NCI-H1092 treated with DMSO at 0.1 percent for 48 hours (cell line): ENCODE results near the gene ANKIB1.
A peak's percentile ranks its signal among the peaks of the same experiment; 100 is the strongest.
"Not testable (repeated sequence)": the region's sequence is repeated elsewhere in the genome, so short reads cannot be mapped to it uniquely, and the experiment has no call there.

ENCODE experiments used
- DNase-seq: peaks from one replicate; lab custom pipeline; 2025; lab: John Stamatoyannopoulos, UW

ANKIB1 gene

GRCh38 chr7:92245487-92246359 is at the start of gene ANKIB1, which contains the start of gene KRIT1:
Gene ANKIB1 (plus strand): TSS chr7:92245974. CDS start chr7:92294979, 49,005 bp downstream.
Gene KRIT1 (minus strand): TSS chr7:92245914. CDS start chr7:92242135, 3,779 bp downstream.
- DNase-seq = peak; percentile 94

GRCh38 chr7:92200791-92201190 is 45.0 kb upstream of the ANKIB1 start:
- DNase-seq = no peak

- no peak for DNase-seq
These were observed 39.8 kb upstream of the ANKIB1 start for GRCh38 chr7:92205987-92206386.

- DNase-seq = no peak
These were observed 39.1 kb upstream of the ANKIB1 start for GRCh38 chr7:92206672-92207071.

GRCh38 chr7:92221766-92222165 is 24.0 kb upstream of the ANKIB1 start:
- no peak for DNase-seq

- no peak for DNase-seq
These were observed 18.8 kb upstream of the ANKIB1 start for GRCh38 chr7:92226981-92227380.

GRCh38 chr7:92228100-92228499 is 17.7 kb upstream of the ANKIB1 start:
- no peak for DNase-seq

- DNase-seq = no peak
These were observed 17.0 kb upstream of the ANKIB1 start for GRCh38 chr7:92228742-92229141.

GRCh38 chr7:92230547-92230946 is 15.2 kb upstream of the ANKIB1 start:
- DNase-seq = no peak

GRCh38 chr7:92242972-92243371 is 2.8 kb upstream of the ANKIB1 start:
- no peak for DNase-seq

- peak; percentile 38 for DNase-seq
These were observed 827 bp upstream of the ANKIB1 start for GRCh38 chr7:92244808-92245486.

GRCh38 chr7:92246360-92247101 is 757 bp downstream of the ANKIB1 start:
- peak; percentile 69 for DNase-seq

- DNase-seq = no peak
These were observed 4.8 kb downstream of the ANKIB1 start for GRCh38 chr7:92250603-92251002.

- no peak for DNase-seq
These were observed 5.4 kb downstream of the ANKIB1 start for GRCh38 chr7:92251181-92251580.

- no peak for DNase-seq
These were observed 7.5 kb downstream of the ANKIB1 start for GRCh38 chr7:92253251-92253650.

GRCh38 chr7:92254800-92255199 is 9.0 kb downstream of the ANKIB1 start:
- not testable (repeated sequence) for DNase-seq

GRCh38 chr7:92255308-92255707 is 9.5 kb downstream of the ANKIB1 start:
- no peak for DNase-seq

GRCh38 chr7:92259062-92259461 is 13.3 kb downstream of the ANKIB1 start:
- no peak for DNase-seq

- no peak for DNase-seq
These were observed 14.0 kb downstream of the ANKIB1 start for GRCh38 chr7:92259610-92260247.

- DNase-seq = no peak
These were observed 14.5 kb downstream of the ANKIB1 start for GRCh38 chr7:92260248-92260781.

- DNase-seq = no peak
These were observed 20.9 kb downstream of the ANKIB1 start for GRCh38 chr7:92266415-92267241.
